Tibial nerve (tissue), 4 donors: ENCODE measurements around the gene PTPRD. TPM values are rescaled to one million over a fixed set of nuclear protein-coding genes. Genes with fewer than 3 reads are reported as not detected.

Experiments used
- DNase-seq, 2 donors: peaks; one replicate each; pipeline ENCODE4 v3.0.0-alpha.2; 2019; ENCODE audit warnings: low spot score in 2 of 2
- H3K27ac ChIP-seq, 4 donors: fragments of 200-600 bp; sonication (generic) in 3 of 4; one replicate each; pipeline ENCODE4 v1.5.1; 2017 to 2019; ENCODE audit warnings: mild to moderate bottlenecking in 1 of 4
- H3K27me3 ChIP-seq, 2 donors: fragments of 200-600 bp; sonication (generic) in 1 of 2; one replicate each; pipeline versions ENCODE4 v1.5.1 to v1.6.0; 2017 to 2019
- H3K36me3 ChIP-seq, 3 donors: fragments of 200-600 bp; sonication (generic); one replicate each; pipeline ENCODE4 v1.5.1; 2018 to 2019
- H3K4me1 ChIP-seq, 4 donors: fragments of 200-600 bp; sonication (generic) in 3 of 4; one replicate each; pipeline ENCODE4 v1.5.1; 2017 to 2019
- H3K4me3 ChIP-seq, 4 donors: fragments of 200-600 bp; sonication (generic) in 3 of 4; one replicate each; pipeline ENCODE4 v1.5.1; 2017 to 2019; ENCODE audit warnings: mild to moderate bottlenecking in 1 of 4, moderate library complexity in 1 of 4
- H3K9me3 ChIP-seq, 4 donors: fragments of 200-600 bp; sonication (generic) in 3 of 4; one replicate each; pipeline ENCODE4 v1.5.1; 2017 to 2019
- EP300 ChIP-seq, 2 donors: sonication (generic); formaldehyde crosslinking; IDR thresholded peaks; one replicate each; pipeline ENCODE4 v1.6.1; 2017; ENCODE audit warnings: antibody characterized with exemption in 2 of 2, mild to moderate bottlenecking in 1 of 2
- POLR2A ChIP-seq, 2 donors: fragments of 450-650 bp; IDR thresholded peaks; one replicate each; pipeline ENCODE4 v1.6.1; 2017; ENCODE audit warnings: antibody characterized with exemption in 2 of 2, mild to moderate bottlenecking in 2 of 2, moderate library complexity in 2 of 2
- WGBS, 2 donors: methylation state at CpG; one replicate each; pipeline ENCODE4 v1.1.5; 2018; 5-methylcytosine and 5-hydroxymethylcytosine counted together
- total RNA-seq, 4 donors: library from RNA; depleted of rRNA; stranded (reverse); fragments of >200 nt; gene quantifications; one replicate each; pipeline ENCODE4 v1.1.0, GENCODE V29; 2016
- TF ChIP-seq, protein P1 (sequence below), 5 experiments: fragments of 200-600 bp in 3 of 5; fragments of 450-650 bp in 2 of 5; sonication (generic) in 3 of 5; IDR thresholded peaks; one replicate each; pipeline ENCODE4 v1.5.1; 2016 to 2019; ENCODE audit warnings: antibody characterized with exemption in 5 of 5, mild to moderate bottlenecking in 3 of 5, moderate library complexity in 2 of 5

Gene PTPRD
- total RNA-seq, 4 donors from 2014 or later: 1.7 to 13.2 (median 5.1) TPM

DNA sequence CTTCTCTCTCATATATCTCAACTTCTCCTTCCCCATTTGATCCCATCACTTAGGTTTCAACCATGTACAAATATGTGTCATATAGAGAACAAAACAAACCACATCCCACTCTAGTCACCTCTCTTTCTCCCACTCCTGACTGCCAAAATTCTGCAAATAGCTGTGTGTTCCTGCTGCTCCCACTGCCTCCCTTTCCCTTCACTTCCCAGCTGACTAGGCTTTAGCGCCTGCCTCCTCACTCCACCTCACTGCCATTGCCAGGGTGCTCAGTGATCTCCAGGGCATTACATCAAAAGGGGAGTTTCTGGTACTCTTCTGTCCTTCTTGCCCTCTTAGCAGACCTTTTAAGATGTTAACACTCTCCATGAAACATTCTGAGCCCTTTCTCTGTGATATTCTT is 2137.9 kb downstream of the PTPRD start:
- H3K9me3 ChIP-seq: no peaks in the 10 kb centered on the region

DNA sequence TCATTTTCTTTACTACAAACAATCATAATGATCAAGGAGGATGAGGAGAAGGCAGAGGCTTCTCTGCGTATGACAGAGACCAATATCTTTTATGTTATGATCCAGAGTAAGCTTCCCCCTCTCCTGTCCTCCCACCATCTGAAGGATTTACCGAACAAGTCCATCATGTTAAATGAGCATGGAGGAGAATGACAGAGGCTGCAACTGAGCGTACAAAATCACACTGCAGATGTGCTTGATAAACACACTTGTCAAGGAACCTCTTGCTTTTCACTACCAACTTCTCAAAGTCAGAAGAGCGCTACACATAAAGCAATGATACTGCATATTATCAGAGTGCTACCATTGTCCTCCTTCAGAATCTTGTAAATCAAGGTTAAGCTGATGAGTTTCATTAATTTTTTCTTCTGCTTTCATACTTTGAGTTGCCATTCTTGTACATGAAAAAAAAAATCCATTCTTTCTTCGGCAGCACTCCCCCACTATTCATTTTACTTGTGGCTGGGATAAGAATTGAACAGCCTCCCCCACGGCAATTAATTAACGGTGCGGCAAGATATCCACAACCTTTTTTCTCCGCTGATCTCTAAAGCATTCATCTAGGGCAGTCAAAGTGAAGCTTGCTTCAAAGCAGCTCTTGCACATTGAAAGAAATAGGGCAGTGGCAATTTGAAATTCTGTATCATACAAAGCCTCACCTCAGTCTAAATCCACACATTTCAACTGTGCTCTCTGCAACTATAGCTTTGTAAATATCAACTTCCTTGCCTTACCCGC is 2139.4 kb downstream of the PTPRD start:
- no peak for TF ChIP-seq EP300 (IDR thresholded peaks at IDR 0.05)
- TF ChIP-seq, protein P1, sequence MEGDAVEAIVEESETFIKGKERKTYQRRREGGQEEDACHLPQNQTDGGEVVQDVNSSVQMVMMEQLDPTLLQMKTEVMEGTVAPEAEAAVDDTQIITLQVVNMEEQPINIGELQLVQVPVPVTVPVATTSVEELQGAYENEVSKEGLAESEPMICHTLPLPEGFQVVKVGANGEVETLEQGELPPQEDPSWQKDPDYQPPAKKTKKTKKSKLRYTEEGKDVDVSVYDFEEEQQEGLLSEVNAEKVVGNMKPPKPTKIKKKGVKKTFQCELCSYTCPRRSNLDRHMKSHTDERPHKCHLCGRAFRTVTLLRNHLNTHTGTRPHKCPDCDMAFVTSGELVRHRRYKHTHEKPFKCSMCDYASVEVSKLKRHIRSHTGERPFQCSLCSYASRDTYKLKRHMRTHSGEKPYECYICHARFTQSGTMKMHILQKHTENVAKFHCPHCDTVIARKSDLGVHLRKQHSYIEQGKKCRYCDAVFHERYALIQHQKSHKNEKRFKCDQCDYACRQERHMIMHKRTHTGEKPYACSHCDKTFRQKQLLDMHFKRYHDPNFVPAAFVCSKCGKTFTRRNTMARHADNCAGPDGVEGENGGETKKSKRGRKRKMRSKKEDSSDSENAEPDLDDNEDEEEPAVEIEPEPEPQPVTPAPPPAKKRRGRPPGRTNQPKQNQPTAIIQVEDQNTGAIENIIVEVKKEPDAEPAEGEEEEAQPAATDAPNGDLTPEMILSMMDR (IDR thresholded peaks at IDR 0.05): no peak
- TF ChIP-seq POLR2A (IDR thresholded peaks at IDR 0.05): no peak
- no peak overlapping the region for H3K4me3 ChIP-seq
- 93 to 94% methylated on average over 10 of the region's 10 CpGs for WGBS, 2 donors

More for the DNA sequence above, 2137.9 kb downstream of the PTPRD start:
- H3K27ac ChIP-seq: no peak overlapping the region
- no peaks in the 10 kb centered on the region for H3K36me3 ChIP-seq
- no peak for DNase-seq
- H3K27me3 ChIP-seq: no peaks in the 10 kb centered on the region
- no peaks in the 10 kb centered on the region for H3K4me1 ChIP-seq
- WGBS, 2 donors: 97 to 100% methylated on average over 1 of the region's 1 CpG
- H3K4me3 ChIP-seq: no peak overlapping the region
- TF ChIP-seq POLR2A (IDR thresholded peaks at IDR 0.05): no peak
- no peak for TF ChIP-seq EP300 (IDR thresholded peaks at IDR 0.05)
- TF ChIP-seq, protein P1 (IDR thresholded peaks at IDR 0.05): no peak

DNA sequence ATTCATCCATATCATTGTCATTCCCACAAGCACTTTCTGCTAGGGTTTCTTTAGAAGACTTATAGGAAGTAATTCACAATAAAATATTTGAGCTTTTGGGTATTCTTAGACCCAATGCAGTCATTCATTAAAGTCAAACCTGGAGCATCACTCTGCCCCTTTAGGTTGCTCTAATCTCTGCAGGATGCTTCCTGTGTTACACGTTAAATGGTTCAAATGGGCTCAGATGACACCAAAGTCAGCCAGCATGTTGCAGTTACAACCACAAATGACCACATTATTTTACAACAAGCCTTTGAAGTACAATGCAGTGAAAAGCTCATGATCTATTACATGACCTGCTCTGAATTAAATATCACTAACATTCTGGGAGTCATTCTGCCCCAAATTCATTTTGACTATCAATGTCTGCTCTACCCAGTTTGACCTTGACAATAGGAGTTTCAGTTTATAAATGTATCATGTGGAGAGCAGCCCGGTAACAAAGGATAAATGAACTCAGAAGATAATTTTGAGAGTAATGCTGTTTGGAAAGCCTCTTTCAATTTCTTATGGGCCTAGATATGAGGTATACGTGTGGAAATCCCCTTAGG is 2144.7 kb downstream of the PTPRD start:
- Histone ChIP-seq H3K36me3 (no peaks in the 10 kb centered on the region), H3K27ac (no peak overlapping the region), H3K4me3 (no peak overlapping the region), H3K27me3 (no peaks in the 10 kb centered on the region), H3K4me1 (no peaks in the 10 kb centered on the region), H3K9me3 (no peaks in the 10 kb centered on the region)
- TF ChIP-seq, protein P1 (IDR thresholded peaks at IDR 0.05): no peak
- TF ChIP-seq EP300 (IDR thresholded peaks at IDR 0.05) (no peak), POLR2A (IDR thresholded peaks at IDR 0.05) (no peak)
- 78 to 82% methylated on average over 3 of the region's 3 CpGs for WGBS, 2 donors
- DNase-seq: no peak

More for the DNA sequence above, 2139.4 kb downstream of the PTPRD start:
- no peaks in the 10 kb centered on the region for H3K9me3 ChIP-seq
- no peak for DNase-seq
- no peaks in the 10 kb centered on the region for H3K27me3 ChIP-seq
- no peaks in the 10 kb centered on the region for H3K4me1 ChIP-seq
- no peak overlapping the region for H3K27ac ChIP-seq
- no peaks in the 10 kb centered on the region for H3K36me3 ChIP-seq

- H3K27ac ChIP-seq: no peak overlapping the region
- peaks cover 0 to 5% (median 0%) of the 10 kb centered on the region in 4 donors for H3K4me1 ChIP-seq
- H3K36me3 ChIP-seq: no peaks in the 10 kb centered on the region
- no peaks in the 10 kb centered on the region for H3K9me3 ChIP-seq
- no peaks in the 10 kb centered on the region for H3K27me3 ChIP-seq
- 41 to 47% methylated on average over 2 of the region's 2 CpGs for WGBS, 2 donors
- TF ChIP-seq, protein P1 (IDR thresholded peaks at IDR 0.05): no peak
- TF ChIP-seq POLR2A (IDR thresholded peaks at IDR 0.05) (no peak), EP300 (IDR thresholded peaks at IDR 0.05) (no peak)
- DNase-seq: no peak
- no peak overlapping the region for H3K4me3 ChIP-seq
Measured at GRCh38 chr9:8457816-8458215, 2155.0 kb downstream of the PTPRD start.

DNA sequence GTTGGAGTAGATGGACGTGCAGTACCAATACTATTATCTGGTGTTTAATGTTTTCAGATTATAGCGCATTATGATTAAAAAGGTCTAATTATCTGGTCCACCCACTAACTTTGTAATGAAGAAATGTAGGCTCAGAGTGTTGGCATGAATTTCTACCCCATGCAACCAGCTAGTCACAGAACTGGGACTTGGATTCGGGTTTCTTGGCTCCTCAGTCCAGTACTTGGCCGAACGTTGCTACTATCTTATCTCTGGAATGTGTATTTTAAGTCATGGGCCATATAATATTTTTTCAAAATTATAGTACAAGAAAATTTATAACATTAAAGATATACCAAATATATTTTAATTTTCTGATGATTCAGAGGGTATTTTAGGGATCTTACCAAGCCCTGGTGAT is 2155.7 kb downstream of the PTPRD start:
- WGBS, 2 donors: 81 to 83% methylated on average over 5 of the region's 5 CpGs
- TF ChIP-seq, protein P1 (IDR thresholded peaks at IDR 0.05): no peak
- no peak for TF ChIP-seq EP300 (IDR thresholded peaks at IDR 0.05)
- no peak for TF ChIP-seq POLR2A (IDR thresholded peaks at IDR 0.05)

More for the DNA sequence above, 2155.7 kb downstream of the PTPRD start:
- Histone ChIP-seq H3K4me1 (peaks cover 0 to 5% (median 0%) of the 10 kb centered on the region in 4 donors), H3K36me3 (no peaks in the 10 kb centered on the region), H3K4me3 (no peak overlapping the region), H3K27ac (no peak overlapping the region), H3K9me3 (no peaks in the 10 kb centered on the region), H3K27me3 (no peaks in the 10 kb centered on the region)
- no peak for DNase-seq
